Measurements from ENCODE around the gene CCDC33. TPM values are rescaled to one million over a fixed set of nuclear protein-coding genes. Genes with fewer than 3 reads are reported as not detected.

Gene CCDC33
- total and polyA plus RNA-seq, 2 donors (not counting 1 experiment from before 2014, with no cell fraction given) = not detected

GRCh38 chr15:74384566-74384880 lies 148.4 kb downstream of the CCDC33 start:
- 26% methylated on average over 3 of the region's 3 CpGs for WGBS (ENCODE audit: insufficient coverage)
- POLR2A ChIA-PET = interaction anchor here (1.1 to 4.2 kb wide), 9 partner anchors 11 to 553 kb away, joined by 3 to 64 read pairs (median 8); partner anchors contain the start of genes COX5A, SEMA7A and UBL7
- no peaks in the 10 kb centered on the region for H3K27me3 ChIP-seq (replicated peaks in 1 of 4; ENCODE audit: control extremely low read depth in 1 of 4, control insufficient read depth in 3 of 4, insufficient read depth in 4 of 4, low read length in 3 of 4)
- H3K79me2 ChIP-seq (ENCODE audit: control insufficient read depth, insufficient read depth, low read length) = peaks cover 19% of the 10 kb centered on the region
- H3K4me2 ChIP-seq (replicated peaks; ENCODE audit: low read depth, low read length, poor library complexity, severe bottlenecking) = peak overlapping the region; percentile 76
- DNase-seq (no peak), ATAC-seq (ENCODE audit: low read depth) (no peak)
- Mint-ChIP-seq H3K9me3 (ENCODE audit: insufficient read depth) (no peaks in the 10 kb centered on the region), H3K27ac (peak overlapping the region; percentile 98), H3K27me3 (no peaks in the 10 kb centered on the region), H3K4me1 (peaks cover 68% of the 10 kb centered on the region), H3K4me3 (peak overlapping the region; percentile 82)
- H3K9me3 ChIP-seq (ENCODE audit: control extremely low read depth in 1 of 3, control insufficient read depth in 2 of 3, insufficient read depth in 1 of 3, low read length in 2 of 3) = no peaks in the 10 kb centered on the region
- H3K4me3 ChIP-seq (ENCODE audit: control extremely low read depth in 1 of 5, extremely low read depth in 1 of 5, insufficient read depth in 1 of 5, low read depth in 2 of 5, low read length in 4 of 5) = peak overlapping the region in 1 of 5 experiments; percentile 55
- H2AFZ ChIP-seq (ENCODE audit: insufficient read depth, low read depth, low read length, poor library complexity, severe bottlenecking) = no peak overlapping the region
- peak overlapping the region; percentile 48 for H3K9ac ChIP-seq (ENCODE audit: low read length)
- CTCF ChIA-PET = interaction anchor here (0.8 to 23.1 kb wide), 16 partner anchors 9 to 403 kb away, joined by 3 to 855 read pairs (median 7); partner anchors contain the start of genes SEMA7A and UBL7
- H3K36me3 ChIP-seq (replicated peaks in 1 of 2; ENCODE audit: control extremely low read depth in 1 of 2, control insufficient read depth in 1 of 2, extremely low read depth in 1 of 2, insufficient read depth in 2 of 2, low read length in 1 of 2) = no peaks in the 10 kb centered on the region
- H4K20me1 ChIP-seq (ENCODE audit: control insufficient read depth, insufficient read depth, low read length, poor library complexity, severe bottlenecking) = no peaks in the 10 kb centered on the region
- TF ChIP-seq CTCF (IDR thresholded peaks at IDR 0.05) = no peak
- TF ChIP-seq EZH2 (IDR thresholded peaks at IDR 0.05; ENCODE audit: borderline replicate concordance, insufficient read depth, low read depth, low read length, poor library complexity, severe bottlenecking) = no peak
- peaks cover 56 to 71% of the 10 kb centered on the region in 2 donors for H3K4me1 ChIP-seq (ENCODE audit: control insufficient read depth in 2 of 2, insufficient read depth in 2 of 2, low read length in 2 of 2)
- intact Hi-C loops (cut with micrococcal nuclease) = loop anchor here (5.0 kb wide), 1 partner anchor 392 kb away; the partner anchor contains the start of genes PML and STOML1
- H3K27ac ChIP-seq (ENCODE audit: low read length in 2 of 2) = peak overlapping the region; percentile 87 to 97

GRCh38 chr15:74384881-74385643 lies 148.9 kb downstream of the CCDC33 start:
- DNase-seq = peak; percentile 95
- Histone ChIP-seq H3K4me3 (ENCODE audit: control extremely low read depth in 1 of 5, extremely low read depth in 1 of 5, insufficient read depth in 1 of 5, low read depth in 2 of 5, low read length in 4 of 5) (peak overlapping the region in 1 of 5 experiments; percentile 55), H3K27me3 (replicated peaks in 1 of 4; ENCODE audit: control extremely low read depth in 1 of 4, control insufficient read depth in 3 of 4, insufficient read depth in 4 of 4, low read length in 3 of 4) (no peaks in the 10 kb centered on the region), H3K9ac (ENCODE audit: low read length) (peak overlapping the region; percentile 54), H2AFZ (ENCODE audit: insufficient read depth, low read depth, low read length, poor library complexity, severe bottlenecking) (no peak overlapping the region), H3K4me1 (ENCODE audit: control insufficient read depth in 2 of 2, insufficient read depth in 2 of 2, low read length in 2 of 2) (peaks cover 56 to 75% of the 10 kb centered on the region in 2 donors), H3K36me3 (replicated peaks in 1 of 2; ENCODE audit: control extremely low read depth in 1 of 2, control insufficient read depth in 1 of 2, extremely low read depth in 1 of 2, insufficient read depth in 2 of 2, low read length in 1 of 2) (no peaks in the 10 kb centered on the region), H3K4me2 (replicated peaks; ENCODE audit: low read depth, low read length, poor library complexity, severe bottlenecking) (peak overlapping the region; percentile 76), H3K9me3 (ENCODE audit: control extremely low read depth in 1 of 3, control insufficient read depth in 2 of 3, insufficient read depth in 1 of 3, low read length in 2 of 3) (no peaks in the 10 kb centered on the region), H3K79me2 (ENCODE audit: control insufficient read depth, insufficient read depth, low read length) (peaks cover 19% of the 10 kb centered on the region), H4K20me1 (ENCODE audit: control insufficient read depth, insufficient read depth, low read length, poor library complexity, severe bottlenecking) (no peaks in the 10 kb centered on the region), H3K27ac (ENCODE audit: low read length in 2 of 2) (peak overlapping the region; percentile 94 to 97)
- peaks cover 69% of the 10 kb centered on the region for H3K4me1 Mint-ChIP-seq
- no peak for TF ChIP-seq EZH2 (IDR thresholded peaks at IDR 0.05; ENCODE audit: borderline replicate concordance, insufficient read depth, low read depth, low read length, poor library complexity, severe bottlenecking)
- no peak for TF ChIP-seq CTCF (IDR thresholded peaks at IDR 0.05)
- 15% methylated on average over 5 of the region's 8 CpGs for WGBS (ENCODE audit: insufficient coverage)
- peak overlapping the region; percentile 98 for H3K27ac Mint-ChIP-seq
- CTCF ChIA-PET = interaction anchor here (0.7 to 23.1 kb wide), 16 partner anchors 10 to 403 kb away, joined by 3 to 855 read pairs (median 7); partner anchors contain the start of genes SEMA7A and UBL7
- H3K9me3 Mint-ChIP-seq (ENCODE audit: insufficient read depth) = no peaks in the 10 kb centered on the region
- intact Hi-C loops (cut with micrococcal nuclease) = loop anchor here (1.0 to 5.0 kb wide), 3 partner anchors 11 to 393 kb away; partner anchors contain the start of genes PML and STOML1
- POLR2A ChIA-PET = interaction anchor here (0.9 to 4.2 kb wide), 9 partner anchors 11 to 553 kb away, joined by 3 to 64 read pairs (median 8); partner anchors contain the start of genes COX5A, SEMA7A and UBL7
- H3K4me3 Mint-ChIP-seq = peak overlapping the region; percentile 82
- peak; percentile 81 for ATAC-seq (ENCODE audit: low read depth)
- no peaks in the 10 kb centered on the region for H3K27me3 Mint-ChIP-seq
